ENCODE measurements around the gene DNMT3A. TPM values are rescaled to one million over a fixed set of nuclear protein-coding genes. Genes with fewer than 3 reads are reported as not detected.

The DNMT3A gene
- total and polyA plus RNA-seq, 2 of the 8 experiments (the other 6 are each of a cell fraction or from before 2014, with no cell fraction given) = 33.6 to 178 TPM

DNA sequence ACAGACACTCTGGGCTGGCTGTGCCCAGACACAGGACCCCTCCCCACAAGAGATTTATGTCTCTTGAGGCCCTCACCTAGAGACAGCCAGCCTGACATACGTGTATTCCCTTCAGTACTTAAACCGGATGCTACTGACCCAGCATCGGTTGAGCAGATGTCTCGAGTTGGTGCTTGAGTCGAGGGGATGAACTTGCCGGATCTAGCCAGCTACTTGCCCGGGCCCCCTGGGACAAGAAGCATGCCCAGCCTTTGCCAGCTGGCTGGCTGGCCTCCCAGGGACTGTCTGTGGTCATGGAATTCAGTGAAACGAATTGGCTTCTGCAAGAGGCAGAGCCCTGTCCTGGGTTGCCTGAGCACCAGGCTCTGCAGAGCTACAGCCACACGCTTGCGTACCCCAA, 36.0 kb downstream of the DNMT3A start:
- Histone ChIP-seq H3K27ac (ENCODE audit: low read depth, low read length) (no peak overlapping the region), H2AFZ (ENCODE audit: low read length) (no peak overlapping the region), H3K23ac (ENCODE audit: insufficient read length) (no peak overlapping the region), H3K56ac (replicated peaks; ENCODE audit: insufficient read length, low read depth, low read length) (no peak overlapping the region), H3K23me2 (ENCODE audit: low read depth, low read length) (no peaks in the 10 kb centered on the region), H4K20me1 (replicated peaks in 1 of 2; ENCODE audit: control insufficient read depth in 1 of 2, insufficient read depth in 2 of 2, low read length in 2 of 2) (no peaks in the 10 kb centered on the region), H3K79me2 (ENCODE audit: control insufficient read depth in 1 of 2, insufficient read depth in 2 of 2, low read length in 2 of 2) (no peaks in the 10 kb centered on the region), H3K4me2 (ENCODE audit: insufficient read depth in 1 of 2, low read depth in 2 of 2, low read length in 2 of 2) (no peak overlapping the region), H3K4me1 (replicated peaks in 1 of 4; ENCODE audit: control insufficient read depth in 3 of 4, insufficient read depth in 4 of 4, low read length in 3 of 4) (peaks cover 5 to 20% (median 10%) of the 10 kb centered on the region in 4 experiments), H3K9ac (replicated peaks in 1 of 4; ENCODE audit: extremely low read depth in 1 of 4, low read depth in 3 of 4, low read length in 3 of 4) (no peak overlapping the region), H2BK120ac (replicated peaks; ENCODE audit: low read depth, low read length) (no peak overlapping the region), H3K9me3 (ENCODE audit: insufficient read depth in 2 of 2, low read depth in 1 of 2, low read length in 1 of 2) (no peaks in the 10 kb centered on the region), H3K27me3 (replicated peaks in 1 of 4; ENCODE audit: control insufficient read depth in 3 of 4, extremely low read depth in 1 of 4, insufficient read depth in 3 of 4, low read length in 3 of 4) (no peaks in the 10 kb centered on the region), H2BK12ac (ENCODE audit: low read depth, low read length) (peak overlapping the region; percentile 68; the same call in 1 of the 2 replicates), H3K4ac (replicated peaks; ENCODE audit: insufficient read length, low read depth, low read length) (no peak overlapping the region), H2BK5ac (ENCODE audit: low read depth, low read length) (no peak overlapping the region), H3K36me3 (ENCODE audit: control insufficient read depth in 2 of 4, insufficient read depth in 4 of 4, low read length in 3 of 4) (no peaks in the 10 kb centered on the region), H3K4me3 (ENCODE audit: extremely low read depth in 1 of 4, insufficient read depth in 2 of 4, low read depth in 3 of 4, low read length in 4 of 4) (no peak overlapping the region), H2AK5ac (ENCODE audit: low read depth, low read length) (no peak overlapping the region), H3K18ac (ENCODE audit: extremely low read depth, low read length) (no peak overlapping the region), H2BK15ac (ENCODE audit: low read length) (no peak overlapping the region; the same call in 1 of the 2 replicates), H4K91ac (replicated peaks; ENCODE audit: insufficient read length, low read length) (no peak overlapping the region), H3K14ac (ENCODE audit: insufficient read length) (no peak overlapping the region), H2BK20ac (ENCODE audit: low read length) (no peak overlapping the region), H4K8ac (ENCODE audit: extremely low read depth, insufficient read depth, low read length) (no peak overlapping the region), H4K5ac (ENCODE audit: insufficient read length, low read depth, low read length) (no peak overlapping the region), H3K79me1 (ENCODE audit: low read depth, low read length) (no peaks in the 10 kb centered on the region)
- DNase-seq (ENCODE audit: low read depth in 1 of 2, low spot score in 2 of 2) (no peak), FAIRE-seq (no peak)
- ChIA-PET POLR2A (ENCODE audit: partially characterized antibody) (no interaction called here), CTCF (ENCODE audit: partially characterized antibody) (interaction anchor here (0.6 to 15.1 kb wide), 7 partner anchors 30 to 261 kb away, joined by 3 to 178 read pairs (median 7); no protein-coding TSS in a partner anchor)
- WGBS, 2 experiments (ENCODE audit: extremely low coverage in 1 of 2, insufficient coverage in 1 of 2, insufficient read length in 1 of 2, insufficient replicate concordance in 2 of 2, low coverage in 1 of 2, low lambda C conversion rate in 2 of 2, missing lambda C conversion rate in 1 of 2) = 95% methylated on average over 10 of the region's 10 CpGs; no CpG with 5 or more reads in 1 of the 2 experiments
- TF ChIP-seq, protein P1, sequence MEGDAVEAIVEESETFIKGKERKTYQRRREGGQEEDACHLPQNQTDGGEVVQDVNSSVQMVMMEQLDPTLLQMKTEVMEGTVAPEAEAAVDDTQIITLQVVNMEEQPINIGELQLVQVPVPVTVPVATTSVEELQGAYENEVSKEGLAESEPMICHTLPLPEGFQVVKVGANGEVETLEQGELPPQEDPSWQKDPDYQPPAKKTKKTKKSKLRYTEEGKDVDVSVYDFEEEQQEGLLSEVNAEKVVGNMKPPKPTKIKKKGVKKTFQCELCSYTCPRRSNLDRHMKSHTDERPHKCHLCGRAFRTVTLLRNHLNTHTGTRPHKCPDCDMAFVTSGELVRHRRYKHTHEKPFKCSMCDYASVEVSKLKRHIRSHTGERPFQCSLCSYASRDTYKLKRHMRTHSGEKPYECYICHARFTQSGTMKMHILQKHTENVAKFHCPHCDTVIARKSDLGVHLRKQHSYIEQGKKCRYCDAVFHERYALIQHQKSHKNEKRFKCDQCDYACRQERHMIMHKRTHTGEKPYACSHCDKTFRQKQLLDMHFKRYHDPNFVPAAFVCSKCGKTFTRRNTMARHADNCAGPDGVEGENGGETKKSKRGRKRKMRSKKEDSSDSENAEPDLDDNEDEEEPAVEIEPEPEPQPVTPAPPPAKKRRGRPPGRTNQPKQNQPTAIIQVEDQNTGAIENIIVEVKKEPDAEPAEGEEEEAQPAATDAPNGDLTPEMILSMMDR (IDR thresholded peaks at IDR 0.05; ENCODE audit: control extremely low read depth in 1 of 3, insufficient read depth in 1 of 3, low read depth in 1 of 3, low read length in 3 of 3) = no peak
- TF ChIP-seq BCL11A (IDR thresholded peaks at IDR 0.05; ENCODE audit: low read depth in 2 of 2, low read length in 2 of 2) (no peak), CEBPB (IDR thresholded peaks at IDR 0.05; ENCODE audit: low read depth, low read length) (no peak), FOSL1 (IDR thresholded peaks at IDR 0.05; ENCODE audit: insufficient read depth, low read depth, low read length) (no peak), HDAC2 (IDR thresholded peaks at IDR 0.05; ENCODE audit: borderline replicate concordance in 1 of 2, low read depth in 2 of 2, low read length in 2 of 2) (no peak), SIRT6 (IDR thresholded peaks at IDR 0.05; ENCODE audit: low read length) (no peak)
